Stomach (tissue), 4 donors: ENCODE results near the gene LRP1.

Experiments
- POLR2A ChIP-seq, 4 donors: fragments of 450-650 bp; IDR thresholded peaks; one replicate each; pipeline ENCODE4 v1.6.1; 2016; ENCODE audit warnings: antibody characterized with exemption in 4 of 4, control low read depth in 2 of 4, mild to moderate bottlenecking in 1 of 4, moderate library complexity in 1 of 4
- POLR2AphosphoS5 ChIP-seq, 3 donors: sonication (generic); formaldehyde crosslinking; IDR thresholded peaks; one replicate each; pipeline ENCODE4 v1.6.1; 2016; ENCODE audit warnings: antibody characterized with exemption in 3 of 3
- TF ChIP-seq, protein P1 (sequence below), 7 experiments: fragments of 450-650 bp in 4 of 7; fragments of 200-600 bp in 3 of 7; sonication (generic) in 3 of 7; IDR thresholded peaks; one replicate each; pipeline ENCODE4 v1.5.1; 2016 to 2019; ENCODE audit warnings: antibody characterized with exemption in 7 of 7, control low read depth in 2 of 7, mild to moderate bottlenecking in 1 of 7

- TF ChIP-seq POLR2A (IDR thresholded peaks at IDR 0.05) (no peak), POLR2AphosphoS5 (IDR thresholded peaks at IDR 0.05) (no peak)
- TF ChIP-seq, protein P1, sequence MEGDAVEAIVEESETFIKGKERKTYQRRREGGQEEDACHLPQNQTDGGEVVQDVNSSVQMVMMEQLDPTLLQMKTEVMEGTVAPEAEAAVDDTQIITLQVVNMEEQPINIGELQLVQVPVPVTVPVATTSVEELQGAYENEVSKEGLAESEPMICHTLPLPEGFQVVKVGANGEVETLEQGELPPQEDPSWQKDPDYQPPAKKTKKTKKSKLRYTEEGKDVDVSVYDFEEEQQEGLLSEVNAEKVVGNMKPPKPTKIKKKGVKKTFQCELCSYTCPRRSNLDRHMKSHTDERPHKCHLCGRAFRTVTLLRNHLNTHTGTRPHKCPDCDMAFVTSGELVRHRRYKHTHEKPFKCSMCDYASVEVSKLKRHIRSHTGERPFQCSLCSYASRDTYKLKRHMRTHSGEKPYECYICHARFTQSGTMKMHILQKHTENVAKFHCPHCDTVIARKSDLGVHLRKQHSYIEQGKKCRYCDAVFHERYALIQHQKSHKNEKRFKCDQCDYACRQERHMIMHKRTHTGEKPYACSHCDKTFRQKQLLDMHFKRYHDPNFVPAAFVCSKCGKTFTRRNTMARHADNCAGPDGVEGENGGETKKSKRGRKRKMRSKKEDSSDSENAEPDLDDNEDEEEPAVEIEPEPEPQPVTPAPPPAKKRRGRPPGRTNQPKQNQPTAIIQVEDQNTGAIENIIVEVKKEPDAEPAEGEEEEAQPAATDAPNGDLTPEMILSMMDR (IDR thresholded peaks at IDR 0.05) = no peak
Observed at GRCh38 chr12:57160040-57160439, 31.8 kb downstream of the LRP1 start.
